Peyer's patch (tissue), 4 donors: ENCODE measurements around the gene COL5A2.

ENCODE experiments used
- POLR2A ChIP-seq, 2 donors: fragments of 450-650 bp; IDR thresholded peaks; one replicate each; pipeline ENCODE4 v1.5.1; 2017; ENCODE audit warnings: antibody characterized with exemption in 2 of 2, mild to moderate bottlenecking in 2 of 2, moderate library complexity in 2 of 2
- TF ChIP-seq, protein P1 (sequence below), 6 experiments: fragments of 450-650 bp in 4 of 6; fragments of 200-600 bp in 2 of 6; sonication (generic) in 1 of 6; IDR thresholded peaks; one replicate each; pipeline ENCODE4 v1.5.1; 2017 to 2019; ENCODE audit warnings: antibody characterized with exemption in 6 of 6, mild to moderate bottlenecking in 3 of 6, moderate library complexity in 1 of 6

DNA sequence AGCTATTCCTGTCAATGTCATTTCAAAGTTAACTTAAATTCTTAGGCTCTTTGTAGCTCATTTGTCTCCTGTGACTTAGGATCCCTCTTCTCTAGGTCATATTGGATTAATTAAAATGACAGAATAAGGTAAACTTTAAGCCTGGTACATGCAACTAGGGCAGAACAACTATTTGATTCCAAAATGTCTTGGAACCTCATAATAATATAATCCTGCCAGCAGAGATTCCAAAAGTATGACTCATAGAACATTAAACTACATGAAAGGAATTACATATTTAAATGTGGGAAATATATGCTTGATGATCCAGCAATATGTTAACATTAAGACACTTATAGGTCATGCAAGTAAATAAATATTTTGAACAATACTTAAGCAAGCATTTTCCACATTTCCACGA, 142.0 kb downstream of the COL5A2 start:
- TF ChIP-seq, protein P1, sequence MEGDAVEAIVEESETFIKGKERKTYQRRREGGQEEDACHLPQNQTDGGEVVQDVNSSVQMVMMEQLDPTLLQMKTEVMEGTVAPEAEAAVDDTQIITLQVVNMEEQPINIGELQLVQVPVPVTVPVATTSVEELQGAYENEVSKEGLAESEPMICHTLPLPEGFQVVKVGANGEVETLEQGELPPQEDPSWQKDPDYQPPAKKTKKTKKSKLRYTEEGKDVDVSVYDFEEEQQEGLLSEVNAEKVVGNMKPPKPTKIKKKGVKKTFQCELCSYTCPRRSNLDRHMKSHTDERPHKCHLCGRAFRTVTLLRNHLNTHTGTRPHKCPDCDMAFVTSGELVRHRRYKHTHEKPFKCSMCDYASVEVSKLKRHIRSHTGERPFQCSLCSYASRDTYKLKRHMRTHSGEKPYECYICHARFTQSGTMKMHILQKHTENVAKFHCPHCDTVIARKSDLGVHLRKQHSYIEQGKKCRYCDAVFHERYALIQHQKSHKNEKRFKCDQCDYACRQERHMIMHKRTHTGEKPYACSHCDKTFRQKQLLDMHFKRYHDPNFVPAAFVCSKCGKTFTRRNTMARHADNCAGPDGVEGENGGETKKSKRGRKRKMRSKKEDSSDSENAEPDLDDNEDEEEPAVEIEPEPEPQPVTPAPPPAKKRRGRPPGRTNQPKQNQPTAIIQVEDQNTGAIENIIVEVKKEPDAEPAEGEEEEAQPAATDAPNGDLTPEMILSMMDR (IDR thresholded peaks at IDR 0.05) = no peak
- no peak for TF ChIP-seq POLR2A (IDR thresholded peaks at IDR 0.05)
